ENCODE results near the gene LACTBL1. TPM values are rescaled to one million over a fixed set of nuclear protein-coding genes. Genes with fewer than 3 reads are reported as not detected.

The LACTBL1 gene
- total and polyA plus RNA-seq, 2 of the 4 experiments (the other 2 are of a cell fraction), result not detected

DNA sequence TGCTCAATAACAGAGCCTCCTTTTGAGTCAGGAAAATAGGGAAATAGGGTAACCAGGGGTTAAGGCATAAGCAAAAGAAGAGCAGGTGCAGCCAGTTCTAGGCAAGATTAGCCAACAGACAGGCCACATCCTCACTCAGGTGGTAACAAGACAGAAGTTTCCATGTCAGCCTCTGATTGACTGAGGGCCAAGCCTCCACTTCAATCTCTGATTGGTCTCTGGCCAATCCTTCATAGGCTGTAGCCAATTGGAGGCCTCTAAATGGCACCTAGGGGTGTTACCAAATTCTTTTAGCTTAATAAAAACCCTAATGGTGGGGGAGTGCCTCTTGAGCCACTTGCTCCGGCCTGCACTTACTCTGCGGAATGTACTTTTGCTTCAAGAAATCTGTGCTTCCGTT is 37.2 kb downstream of the LACTBL1 start:
- ChIA-PET CTCF (interaction anchor here (0.6 kb wide), 1 partner anchor 379 kb away, joined by 3 read pairs; no protein-coding TSS in a partner anchor), POLR2A (ENCODE audit: unreplicated experiment) (no interaction called here)
- H2BK20ac ChIP-seq (ENCODE audit: low read depth, low read length), result no peak overlapping the region
- H3K9ac ChIP-seq (ENCODE audit: low read depth, low read length), result no peak overlapping the region
- H2BK120ac ChIP-seq (ENCODE audit: low read depth, low read length), result no peak overlapping the region
- no peak overlapping the region for H3K4me2 ChIP-seq (ENCODE audit: low read depth, low read length)
- H3K9me1 ChIP-seq (ENCODE audit: insufficient read depth, low read length), result no peaks in the 10 kb centered on the region
- H3K23ac ChIP-seq (ENCODE audit: low read depth, low read length), result no peak overlapping the region
- no peak overlapping the region for H3K4ac ChIP-seq (ENCODE audit: low read depth, low read length)
- H3K4me1 ChIP-seq (ENCODE audit: control insufficient read depth, insufficient read depth, low read length), result no peaks in the 10 kb centered on the region
- H3K4me3 ChIP-seq (ENCODE audit: insufficient read depth, low read depth, low read length), result no peak overlapping the region
- TF ChIP-seq NFE2L2 (IDR thresholded peaks at IDR 0.05; ENCODE audit: low read depth, low read length) (no peak), CHD1 (IDR thresholded peaks at IDR 0.05; ENCODE audit: low read depth, low read length) (no peak), MAFK (IDR thresholded peaks at IDR 0.05; ENCODE audit: low read depth, low read length) (no peak)
- TF ChIP-seq, protein P1, sequence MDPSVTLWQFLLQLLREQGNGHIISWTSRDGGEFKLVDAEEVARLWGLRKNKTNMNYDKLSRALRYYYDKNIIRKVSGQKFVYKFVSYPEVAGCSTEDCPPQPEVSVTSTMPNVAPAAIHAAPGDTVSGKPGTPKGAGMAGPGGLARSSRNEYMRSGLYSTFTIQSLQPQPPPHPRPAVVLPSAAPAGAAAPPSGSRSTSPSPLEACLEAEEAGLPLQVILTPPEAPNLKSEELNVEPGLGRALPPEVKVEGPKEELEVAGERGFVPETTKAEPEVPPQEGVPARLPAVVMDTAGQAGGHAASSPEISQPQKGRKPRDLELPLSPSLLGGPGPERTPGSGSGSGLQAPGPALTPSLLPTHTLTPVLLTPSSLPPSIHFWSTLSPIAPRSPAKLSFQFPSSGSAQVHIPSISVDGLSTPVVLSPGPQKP (IDR thresholded peaks at IDR 0.05; ENCODE audit: borderline replicate concordance, low read depth, low read length), result no peak
- no peak overlapping the region for H2BK15ac ChIP-seq (ENCODE audit: low read depth, low read length)
- WGBS, 2 experiments (ENCODE audit: extremely low coverage in 2 of 2, insufficient read length in 1 of 2), result no CpG with 5 or more reads among the region's 3 CpGs
- no peak overlapping the region for H3K14ac ChIP-seq (replicated peaks; ENCODE audit: low read depth, low read length)
- H3K27ac ChIP-seq (ENCODE audit: insufficient read depth, low read length), result no peak overlapping the region
- no peak overlapping the region for H3K18ac ChIP-seq (ENCODE audit: low read depth, low read length)
- no peak overlapping the region for H3K56ac ChIP-seq (ENCODE audit: extremely low read depth, insufficient read depth, low read length)
- peaks cover 32% of the 10 kb centered on the region for H3K27me3 ChIP-seq (ENCODE audit: control insufficient read depth, insufficient read depth, low read length)
- in situ Hi-C loops (cut with MboI; ENCODE audit: low sequenced_read_pairs) (loop anchor here (25.0 kb wide), 1 partner anchor 498 kb away; no protein-coding TSS in a partner anchor), dilution Hi-C loops (cut with HindIII; ENCODE audit: low sequenced_read_pairs, unreplicated experiment) (no loop called here), intact Hi-C loops (cut with micrococcal nuclease) (loop anchor here (10.0 kb wide), 1 partner anchor 511 kb away; no protein-coding TSS in a partner anchor)
- no peaks in the 10 kb centered on the region for H4K20me1 ChIP-seq (ENCODE audit: insufficient read depth, low read length)
- no peak overlapping the region for H4K91ac ChIP-seq (ENCODE audit: insufficient read depth, low read depth, low read length)
- no peak overlapping the region for H2AFZ ChIP-seq (replicated peaks; ENCODE audit: low read length, poor library complexity)
- no peak overlapping the region for H4K8ac ChIP-seq (ENCODE audit: low read depth in 2 of 2, low read length in 2 of 2)
- no peaks in the 10 kb centered on the region for H3K79me1 ChIP-seq (ENCODE audit: low read depth in 1 of 2, low read length in 2 of 2)
- BruUV-seq (replicated peaks), result no TSS peak
- no peak for ATAC-seq (ENCODE audit: low read depth)
- no peak for DNase-seq
- H3K9me3 ChIP-seq (ENCODE audit: control insufficient read depth, insufficient read depth, low read length), result peaks cover 19% of the 10 kb centered on the region
- no peak overlapping the region for H2AK5ac ChIP-seq (ENCODE audit: low read depth, low read length)
- no peaks in the 10 kb centered on the region for H3K36me3 ChIP-seq (ENCODE audit: control insufficient read depth, insufficient read depth, low read length)
- no peak overlapping the region for H4K5ac ChIP-seq (ENCODE audit: low read depth, low read length)
- H2BK5ac ChIP-seq (ENCODE audit: low read depth, low read length, poor library complexity, severe bottlenecking), result no peak overlapping the region
- no peak overlapping the region for H2AK9ac ChIP-seq (replicated peaks; ENCODE audit: low read depth, low read length, poor library complexity)
